GM12878 (cell line): ENCODE data around the gene ERC1. TPM values are rescaled to one million over a fixed set of nuclear protein-coding genes. Genes with fewer than 3 reads are reported as not detected.

Experiments used
- ATAC-seq: fragments of 200-7000 bp; cut with Tn5 transposase; 3 replicates; pipeline ENCODE4 v1.9.1; 2020; ENCODE audit warnings: mild to moderate bottlenecking, moderate library complexity
- BruUV-seq: library from RNA; stranded (reverse); fragments of 400-500 nt; replicated peaks from 2 replicates; lab custom pipeline; 2021; lab: Mats Ljungman, UMichigan
- CTCF ChIA-PET: fragments of 300-600 bp; sonication (Branson Sonifier 250); formaldehyde crosslinking; extraction: SDS; loops from one replicate; lab custom pipeline; 2021; ENCODE audit warnings: inconsistent platforms; lab: Yijun Ruan, JAX
- POLR2A ChIA-PET: fragments of 350-600 bp; formaldehyde crosslinking; extraction: SDS; loops from one replicate; lab custom pipeline; 2021; ENCODE audit warnings: inconsistent platforms; lab: Charles Lee
- RAD21 ChIA-PET: fragments of 300-600 bp; sonication (Branson Sonifier 250); formaldehyde crosslinking; loops from one replicate; lab custom pipeline; 2023; ENCODE audit warnings: antibody characterized with exemption; ENCODE audit not compliant: unreplicated experiment; lab: Charles Lee
- SMC1A ChIA-PET: fragments of 300-600 bp; sonication (Branson Sonifier 250); formaldehyde crosslinking; loops from one replicate; lab custom pipeline; 2023; ENCODE audit not compliant: unreplicated experiment, uncharacterized antibody; lab: Charles Lee
- DNase-seq: peaks from one replicate; pipeline ENCODE4 v3.0.0-alpha.2; 2011; ENCODE audit warnings: low read depth, low spot score
- FAIRE-seq: peaks from 3 replicates; lab custom pipeline; 2011; peaks lifted over from hg19 to GRCh38; lab: Jason Lieb, UNC
- H2AFZ ChIP-seq: 2 replicates; pipeline ENCODE4 v1.6.0; 2011; ENCODE audit warnings: low read depth, low read length, control low read depth; ENCODE audit not compliant: control insufficient read depth
- H3K27ac ChIP-seq: 2 replicates; pipeline ENCODE4 v1.5.1; 2011; ENCODE audit warnings: control low read depth; ENCODE audit not compliant: control insufficient read depth, insufficient read depth
- H3K27me3 ChIP-seq, 2 experiments: replicated peaks in 1 of 2; 2 replicates each; pipeline versions ENCODE4 v1.6.0 to v1.6.1; 2011; ENCODE audit warnings: low read length in 1 of 2; ENCODE audit not compliant: control insufficient read depth in 2 of 2, insufficient read depth in 2 of 2
- H3K36me3 ChIP-seq, 2 experiments: 2 replicates each; pipeline ENCODE4 v1.5.1; 2011; ENCODE audit warnings: low read length in 1 of 2; ENCODE audit not compliant: control insufficient read depth in 2 of 2, insufficient read depth in 2 of 2
- H3K4me1 ChIP-seq: 2 replicates; pipeline ENCODE4 v1.6.1; 2011; ENCODE audit warnings: mild to moderate bottlenecking, low read length, moderate library complexity, mixed read lengths; ENCODE audit not compliant: control insufficient read depth, insufficient read depth
- H3K4me2 ChIP-seq: 2 replicates; pipeline ENCODE4 v1.6.0; 2011; ENCODE audit warnings: control low read depth; ENCODE audit not compliant: control insufficient read depth, insufficient read depth
- H3K4me3 ChIP-seq: fragments of 200-600 bp; sonication (generic); 2 replicates; pipeline ENCODE4 v1.5.1; 2016
- H3K79me2 ChIP-seq: 2 replicates; pipeline ENCODE4 v1.6.0; 2011; ENCODE audit warnings: low read length; ENCODE audit not compliant: control insufficient read depth, insufficient read depth
- H3K9ac ChIP-seq: 2 replicates; pipeline ENCODE4 v1.8.0; 2011; ENCODE audit warnings: low read length, control low read depth, mixed read lengths; ENCODE audit not compliant: control insufficient read depth, insufficient read depth
- H3K9me3 ChIP-seq: replicated peaks from 3 replicates; pipeline ENCODE4 v1.5.1; 2011; ENCODE audit warnings: mild to moderate bottlenecking, low read length; ENCODE audit not compliant: control insufficient read depth, insufficient read depth
- H4K20me1 ChIP-seq: 2 replicates; pipeline ENCODE4 v1.6.0; 2011; ENCODE audit not compliant: control insufficient read depth, insufficient read depth
- E2F8 ChIP-seq: fragments of 450-650 bp; IDR thresholded peaks from 2 replicates; pipeline ENCODE4 v1.6.1; 2018; ENCODE audit warnings: mild to moderate bottlenecking, low read depth, moderate library complexity; ENCODE audit not compliant: partially characterized antibody
- ELK1 ChIP-seq: IDR thresholded peaks from 2 replicates; pipeline ENCODE4 v1.6.1; 2012; ENCODE audit warnings: low read depth, low read length, improper control_type of control experiment
- PAX8 ChIP-seq: fragments of 450-650 bp; IDR thresholded peaks from 2 replicates; pipeline ENCODE4 v1.6.1; 2017; ENCODE audit warnings: mild to moderate bottlenecking, moderate library complexity
- TARDBP ChIP-seq: IDR thresholded peaks from 2 replicates; pipeline ENCODE4 v1.6.1; 2016; ENCODE audit warnings: borderline replicate concordance
- ZNF207 ChIP-seq: fragments of 450-650 bp; IDR thresholded peaks from 2 replicates; pipeline ENCODE4 v1.6.1; 2014; ENCODE audit warnings: antibody characterized with exemption, mild to moderate bottlenecking, borderline replicate concordance
- ZNF687 ChIP-seq: fragments of 450-650 bp; IDR thresholded peaks from 2 replicates; pipeline ENCODE4 v1.6.1; 2017; ENCODE audit warnings: mild to moderate bottlenecking, moderate library complexity
- WGBS: methylation state at CpG from one replicate; pipeline ENCODE4 v1.1.6; 2016; ENCODE audit warnings: low lambda C conversion rate; ENCODE audit not compliant: insufficient replicate concordance, insufficient coverage; ENCODE audit errors: missing lambda C conversion rate; 5-methylcytosine and 5-hydroxymethylcytosine counted together
- in situ Hi-C: fragments of 300-500 bp; cut with MboI; formaldehyde crosslinking; loops from 9 replicates; pipeline ENCODE4 v1.14.3; 2018; ENCODE audit warnings: mixed read lengths
- intact Hi-C: fragments of 100-400 bp; cut with micrococcal nuclease; formaldehyde crosslinking; loops from one replicate; pipeline ENCODE4 v1.14.2; 2022; ENCODE audit not compliant: unreplicated experiment
- polyA plus RNA-seq, 11 experiments: library from polyadenylated mRNA; depleted of rRNA in 4 of 11; unstranded in 6 of 11; stranded (reverse) in 5 of 11; fragments of >200 nt; fragmentation: Nextera tagmentation in 4 of 11; fragmentation: Illumina TruSeq in 1 of 11; extraction: Ambion mirVana in 4 of 11; extraction: Trizol in 1 of 11; gene quantifications; 1 replicate in 1 of 11; 2 replicates in 10 of 11; pipeline versions ENCODE4 v1.2.1 to v1.2.3, GENCODE V29; 2011 to 2016; ENCODE audit warnings: inconsistent platforms in 2 of 11, missing spikeins in 2 of 11, low read depth in 1 of 11
- total RNA-seq, 4 experiments: library from RNA; depleted of rRNA in 3 of 4; stranded (reverse); fragments of >200 nt in 3 of 4; fragmentation: Illumina TruSeq in 1 of 4; extraction: Trizol in 1 of 4; gene quantifications; 2 replicates each; pipeline versions ENCODE4 v1.2.1 to v1.2.3, GENCODE V29; 2013 to 2021

The ERC1 gene
- total and polyA plus RNA-seq, 10 of the 15 experiments (the other 5 are each of a cell fraction or from before 2014, with no cell fraction given): 0.75 to 8.0 (median 5.0) TPM

- no peak for TF ChIP-seq ZNF687
- TF ChIP-seq ZNF207: no peak
- TF ChIP-seq ELK1: no peak
Measured at GRCh38 chr12:1122786-1123185, 131.8 kb downstream of the ERC1 start (continued).

- FAIRE-seq (no peak), DNase-seq (no peak), ATAC-seq (no peak; the same call in 2 of the 3 replicates)
- no peak overlapping the region for H3K9ac ChIP-seq
- POLR2A ChIA-PET: no interaction called here
- H3K27ac ChIP-seq: no peak overlapping the region
- CTCF ChIA-PET: interaction anchor here (1.1 to 1.7 kb wide), 2 partner anchors 8 to 457 kb away, joined by 5 to 12 read pairs; no protein-coding TSS in a partner anchor
- no peak overlapping the region for H3K4me3 ChIP-seq
- H4K20me1 ChIP-seq: no peaks in the 10 kb centered on the region
- no peaks in the 10 kb centered on the region for H3K4me1 ChIP-seq
- intact Hi-C loops: no loop called here
- in situ Hi-C loops: no loop called here
- no peaks in the 10 kb centered on the region for H3K9me3 ChIP-seq
- RAD21 ChIA-PET: interaction anchor here (0.6 kb wide), 1 partner anchor 280 kb away, joined by 3 read pairs; no protein-coding TSS in a partner anchor
- 64% methylated on average over 2 of the region's 2 CpGs for WGBS
- SMC1A ChIA-PET: interaction anchor here (1.4 to 1.8 kb wide), 2 partner anchors 8 to 246 kb away, joined by 3 to 7 read pairs; no protein-coding TSS in a partner anchor
- TF ChIP-seq PAX8: no peak
- no peak for TF ChIP-seq E2F8
- TF ChIP-seq TARDBP: no peak
- no peaks in the 10 kb centered on the region for H3K79me2 ChIP-seq
- H3K4me2 ChIP-seq: no peak overlapping the region
- H3K36me3 ChIP-seq: no peaks in the 10 kb centered on the region
- no peaks in the 10 kb centered on the region for H3K27me3 ChIP-seq
- H2AFZ ChIP-seq: no peak overlapping the region
- BruUV-seq: no TSS peak
Measured at GRCh38 chr12:1126091-1126490, 135.1 kb downstream of the ERC1 start.
